ENCODE measurements around the gene F7. TPM values are rescaled to one million over a fixed set of nuclear protein-coding genes. Genes with fewer than 3 reads are reported as not detected.

F7 gene
- polyA plus RNA-seq, 2 of the 4 experiments (the other 2 are of a cell fraction) = 0.26 to 0.65 TPM

DNA sequence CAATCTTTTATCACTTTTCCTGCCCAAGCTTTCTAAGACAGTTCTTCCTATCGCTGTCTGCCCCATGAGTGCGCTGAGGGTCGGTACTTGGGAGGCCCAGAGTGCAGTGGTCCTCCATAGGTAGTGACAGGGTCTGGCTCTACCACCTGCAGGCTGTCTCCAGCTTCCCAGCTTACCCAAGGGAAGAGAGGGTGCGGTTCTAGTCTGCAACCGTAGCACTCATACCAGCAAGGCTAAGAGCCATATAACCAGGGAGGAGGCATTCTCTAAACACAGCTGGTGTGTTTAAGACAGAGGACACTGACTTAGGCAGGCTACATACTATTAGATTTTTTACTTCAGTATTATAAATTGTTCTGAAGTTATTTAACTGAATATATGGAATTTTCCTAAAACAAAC lies 61.1 kb downstream of the F7 start:
- 90% methylated on average over 5 of the region's 5 CpGs for WGBS (ENCODE audit: missing lambda C conversion rate)
- POLR2A ChIA-PET = interaction anchor here (0.6 kb wide), 1 partner anchor 23 kb away, joined by 3 read pairs; no protein-coding TSS in a partner anchor

DNA sequence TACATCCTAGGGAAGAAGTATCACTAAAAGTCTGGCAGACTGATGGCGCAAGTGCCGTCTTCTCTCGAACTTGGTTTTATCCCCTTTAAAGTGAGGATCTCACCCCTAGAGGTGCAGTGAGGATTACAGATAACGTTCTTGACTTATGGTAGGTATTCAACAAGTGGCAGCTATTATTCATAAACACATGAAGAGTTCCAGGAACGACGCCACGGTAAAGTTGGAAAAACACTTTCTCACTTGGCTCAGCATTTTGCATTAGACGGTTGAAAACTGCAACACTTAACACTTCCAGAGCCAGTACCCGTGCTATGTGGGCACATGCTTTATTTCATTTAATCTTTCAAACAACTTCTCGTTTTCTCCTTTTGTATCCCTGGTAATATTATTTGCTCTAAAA lies 61.6 kb downstream of the F7 start:
- Histone ChIP-seq H3K4me2 (no peak overlapping the region), H3K27ac (no peak overlapping the region), H3K9me3 (no peaks in the 10 kb centered on the region), H3K4me3 (no peak overlapping the region), H3K4me1 (no peaks in the 10 kb centered on the region)
- CTCF ChIA-PET = no interaction called here
- POLR2A ChIA-PET = no interaction called here
- ATAC-seq (no peak), DNase-seq (ENCODE audit: low read depth in 1 of 2, low spot score in 1 of 2) (no peak), FAIRE-seq (no peak)
- 95% methylated on average over 10 of the region's 10 CpGs for WGBS (ENCODE audit: missing lambda C conversion rate)
- TF ChIP-seq HOXB13 (CRISPR knock-in tag; IDR thresholded peaks at IDR 0.05; ENCODE audit: low read depth) = no peak
- TF ChIP-seq RNF2 (IDR thresholded peaks at IDR 0.05; ENCODE audit: borderline replicate concordance, low read depth) = no peak
- TF ChIP-seq CEBPB (IDR thresholded peaks at IDR 0.05) = no peak
- no peak for TF ChIP-seq ZFP36 (IDR thresholded peaks at IDR 0.05; ENCODE audit: borderline replicate concordance, partially characterized antibody)
- no peak for TF ChIP-seq PHF8 (IDR thresholded peaks at IDR 0.05; ENCODE audit: borderline replicate concordance, low read depth)
- TF ChIP-seq, protein P1, sequence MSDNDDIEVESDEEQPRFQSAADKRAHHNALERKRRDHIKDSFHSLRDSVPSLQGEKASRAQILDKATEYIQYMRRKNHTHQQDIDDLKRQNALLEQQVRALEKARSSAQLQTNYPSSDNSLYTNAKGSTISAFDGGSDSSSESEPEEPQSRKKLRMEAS (IDR thresholded peaks at IDR 0.05) = no peak
- no peak for TF ChIP-seq ZC3H11A (IDR thresholded peaks at IDR 0.05)
- no peak for TF ChIP-seq ZNF302 (CRISPR knock-in tag; IDR thresholded peaks at IDR 0.05)
- TF ChIP-seq SREBF2 (IDR thresholded peaks at IDR 0.05) = no peak
- TF ChIP-seq, protein P2, sequence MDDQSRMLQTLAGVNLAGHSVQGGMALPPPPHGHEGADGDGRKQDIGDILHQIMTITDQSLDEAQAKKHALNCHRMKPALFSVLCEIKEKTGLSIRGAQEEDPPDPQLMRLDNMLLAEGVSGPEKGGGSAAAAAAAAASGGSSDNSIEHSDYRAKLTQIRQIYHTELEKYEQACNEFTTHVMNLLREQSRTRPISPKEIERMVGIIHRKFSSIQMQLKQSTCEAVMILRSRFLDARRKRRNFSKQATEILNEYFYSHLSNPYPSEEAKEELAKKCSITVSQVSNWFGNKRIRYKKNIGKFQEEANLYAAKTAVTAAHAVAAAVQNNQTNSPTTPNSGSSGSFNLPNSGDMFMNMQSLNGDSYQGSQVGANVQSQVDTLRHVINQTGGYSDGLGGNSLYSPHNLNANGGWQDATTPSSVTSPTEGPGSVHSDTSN (IDR thresholded peaks at IDR 0.05) = no peak
- TF ChIP-seq, protein P3, sequence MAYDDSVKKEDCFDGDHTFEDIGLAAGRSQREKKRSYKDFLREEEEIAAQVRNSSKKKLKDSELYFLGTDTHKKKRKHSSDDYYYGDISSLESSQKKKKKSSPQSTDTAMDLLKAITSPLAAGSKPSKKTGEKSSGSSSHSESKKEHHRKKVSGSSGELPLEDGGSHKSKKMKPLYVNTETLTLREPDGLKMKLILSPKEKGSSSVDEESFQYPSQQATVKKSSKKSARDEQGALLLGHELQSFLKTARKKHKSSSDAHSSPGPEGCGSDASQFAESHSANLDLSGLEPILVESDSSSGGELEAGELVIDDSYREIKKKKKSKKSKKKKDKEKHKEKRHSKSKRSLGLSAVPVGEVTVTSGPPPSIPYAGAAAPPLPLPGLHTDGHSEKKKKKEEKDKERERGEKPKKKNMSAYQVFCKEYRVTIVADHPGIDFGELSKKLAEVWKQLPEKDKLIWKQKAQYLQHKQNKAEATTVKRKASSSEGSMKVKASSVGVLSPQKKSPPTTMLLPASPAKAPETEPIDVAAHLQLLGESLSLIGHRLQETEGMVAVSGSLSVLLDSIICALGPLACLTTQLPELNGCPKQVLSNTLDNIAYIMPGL (CRISPR knock-in tag; IDR thresholded peaks at IDR 0.05; ENCODE audit: borderline replicate concordance) = no peak
- TF ChIP-seq KDM5A (IDR thresholded peaks at IDR 0.05) = no peak
- TF ChIP-seq POLR2AphosphoS2 (conservative IDR thresholded peaks at IDR 0.05; ENCODE audit: low read length) = no peak
- TF ChIP-seq CHD2 (IDR thresholded peaks at IDR 0.05; ENCODE audit: low read length, partially characterized antibody) = no peak

More for the DNA sequence above, 61.1 kb downstream of the F7 start:
- no peak for FAIRE-seq
- no peaks in the 10 kb centered on the region for H3K9me3 ChIP-seq
- CTCF ChIA-PET = interaction anchor here (0.7 kb wide), 1 partner anchor 10 kb away, joined by 3 read pairs; no protein-coding TSS in a partner anchor
- no peaks in the 10 kb centered on the region for H3K4me1 ChIP-seq
- no peak for DNase-seq (ENCODE audit: low read depth in 1 of 2, low spot score in 1 of 2)
- H3K4me2 ChIP-seq = no peak overlapping the region
- H3K27ac ChIP-seq = no peak overlapping the region
- TF ChIP-seq, protein P4, sequence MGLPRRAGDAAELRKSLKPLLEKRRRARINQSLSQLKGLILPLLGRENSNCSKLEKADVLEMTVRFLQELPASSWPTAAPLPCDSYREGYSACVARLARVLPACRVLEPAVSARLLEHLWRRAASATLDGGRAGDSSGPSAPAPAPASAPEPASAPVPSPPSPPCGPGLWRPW (IDR thresholded peaks at IDR 0.05) = no peak
- TF ChIP-seq GATA3 (IDR thresholded peaks at IDR 0.05; ENCODE audit: borderline replicate concordance) (no peak), KDM1A (IDR thresholded peaks at IDR 0.05; ENCODE audit: low read depth) (no peak), SMC3 (IDR thresholded peaks at IDR 0.05) (no peak), MYC (IDR thresholded peaks at IDR 0.05; ENCODE audit: borderline replicate concordance, low read length) (no peak), CBX8 (IDR thresholded peaks at IDR 0.05) (no peak), ZNF302 (CRISPR knock-in tag; IDR thresholded peaks at IDR 0.05) (no peak), RFX5 (IDR thresholded peaks at IDR 0.05) (no peak), RCOR1 (IDR thresholded peaks at IDR 0.05; ENCODE audit: low read depth, low read length) (no peak), MAZ (IDR thresholded peaks at IDR 0.05; ENCODE audit: borderline replicate concordance, low read depth, low read length) (no peak), TFCP2L1 (CRISPR knock-in tag; IDR thresholded peaks at IDR 0.05) (no peak), HOXB13 (CRISPR knock-in tag; IDR thresholded peaks at IDR 0.05; ENCODE audit: low read depth) (no peak), EHMT2 (IDR thresholded peaks at IDR 0.05; ENCODE audit: low read depth) (no peak)
- TF ChIP-seq, protein P5, sequence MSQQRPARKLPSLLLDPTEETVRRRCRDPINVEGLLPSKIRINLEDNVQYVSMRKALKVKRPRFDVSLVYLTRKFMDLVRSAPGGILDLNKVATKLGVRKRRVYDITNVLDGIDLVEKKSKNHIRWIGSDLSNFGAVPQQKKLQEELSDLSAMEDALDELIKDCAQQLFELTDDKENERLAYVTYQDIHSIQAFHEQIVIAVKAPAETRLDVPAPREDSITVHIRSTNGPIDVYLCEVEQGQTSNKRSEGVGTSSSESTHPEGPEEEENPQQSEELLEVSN (IDR thresholded peaks at IDR 0.05; ENCODE audit: borderline replicate concordance, low read depth) = no peak
- TF ChIP-seq, protein P3 (CRISPR knock-in tag; IDR thresholded peaks at IDR 0.05; ENCODE audit: borderline replicate concordance) = no peak
- H3K4me3 ChIP-seq = no peak overlapping the region
- no peak for ATAC-seq

All from A549 (cell line).